Superior temporal gyrus (tissue), 1 donor: ENCODE measurements around the gene NLGN4Y.
"Not testable (repeated sequence)": the region's sequence is repeated elsewhere in the genome, so short reads cannot be mapped to it uniquely, and the experiment has no call there.

Experiments used
- DNase-seq: peaks from one replicate; pipeline ENCODE4 v3.0.0-alpha.2; 2016; ENCODE audit errors: extremely low spot score

Gene NLGN4Y

DNA sequence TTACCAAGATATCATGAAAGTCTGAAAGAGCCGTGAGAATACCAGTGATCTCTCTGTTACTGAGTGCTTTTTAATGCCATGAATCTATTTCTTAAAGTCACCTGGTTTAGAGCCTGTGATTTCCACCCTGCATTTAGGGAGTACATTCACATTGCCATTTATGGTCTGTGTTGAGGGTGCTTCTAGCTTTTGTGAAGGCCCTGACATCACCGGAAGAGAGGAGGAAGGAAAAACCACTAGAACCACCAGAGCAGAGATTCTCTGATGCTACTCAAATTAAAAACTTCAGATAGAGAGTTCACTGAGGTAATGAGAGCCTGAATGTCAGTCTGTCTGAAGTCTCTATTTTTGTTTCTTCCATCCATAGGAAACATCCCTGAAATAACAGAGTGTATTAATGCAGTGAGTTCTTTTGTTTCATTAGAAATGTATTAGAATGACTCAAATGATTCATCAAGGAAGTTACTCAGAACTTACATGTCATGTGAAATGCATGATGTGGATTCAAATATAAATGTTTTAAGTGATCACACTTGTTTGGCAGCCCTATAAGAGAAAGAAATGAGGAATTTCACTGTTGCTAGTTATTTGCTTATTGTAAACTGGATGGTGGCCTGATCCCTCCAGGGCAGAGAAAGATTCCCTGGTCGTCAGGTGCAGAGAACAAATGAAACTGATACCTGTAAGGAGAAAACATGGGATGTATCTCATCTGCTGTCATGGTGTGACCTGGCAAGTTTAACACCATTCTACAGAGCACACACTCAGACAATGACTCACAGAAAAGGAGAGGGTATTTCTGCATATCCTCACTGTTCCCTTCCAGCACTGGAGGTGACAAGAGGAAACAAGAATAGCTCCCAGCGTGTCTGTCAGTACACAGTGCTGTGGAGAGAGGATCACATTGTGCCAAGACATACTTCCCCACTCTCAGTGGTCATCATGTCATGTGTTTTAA, 310.1 kb downstream of the NLGN4Y start:
- peak; percentile 38 for DNase-seq

DNA sequence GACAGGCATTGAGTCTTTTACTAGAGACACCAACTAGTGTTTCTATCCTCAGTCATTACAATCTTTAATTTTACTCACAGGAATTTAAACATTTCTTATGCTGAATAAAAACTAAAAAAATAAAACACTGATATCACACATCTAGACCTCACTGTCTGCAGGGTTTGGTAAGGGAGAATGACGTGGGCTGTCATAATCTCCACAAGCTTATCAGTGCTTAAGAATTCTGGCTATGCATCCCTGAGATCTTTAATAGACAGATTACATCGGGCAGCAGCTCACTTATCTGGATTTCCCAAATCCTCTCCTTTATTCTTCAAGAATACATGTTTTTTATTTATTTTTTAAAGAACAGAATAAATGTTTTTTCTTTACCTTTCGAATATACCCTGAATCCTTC, 313.1 kb downstream of the NLGN4Y start:
- no peak for DNase-seq

DNA sequence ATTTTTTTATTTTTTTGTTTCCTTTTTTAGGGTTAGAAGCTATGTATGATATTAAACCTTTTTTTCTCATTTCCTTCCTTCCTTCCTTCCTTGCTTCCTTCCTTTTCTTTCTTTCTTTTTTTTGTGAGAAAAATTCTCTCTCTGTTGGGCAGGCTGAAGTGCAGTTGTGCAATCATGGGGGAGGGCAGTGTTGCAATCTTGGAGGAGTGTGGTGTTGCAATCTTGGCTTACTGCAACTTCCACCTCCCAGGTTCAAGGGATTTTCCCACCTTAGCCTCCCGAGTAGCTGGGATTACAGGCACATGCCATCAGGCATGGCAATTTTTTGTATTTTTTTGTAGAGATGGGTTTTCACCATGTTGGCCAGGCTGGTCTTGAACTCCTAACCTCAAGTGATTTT, 326.4 kb downstream of the NLGN4Y start:
- no peak for DNase-seq

DNA sequence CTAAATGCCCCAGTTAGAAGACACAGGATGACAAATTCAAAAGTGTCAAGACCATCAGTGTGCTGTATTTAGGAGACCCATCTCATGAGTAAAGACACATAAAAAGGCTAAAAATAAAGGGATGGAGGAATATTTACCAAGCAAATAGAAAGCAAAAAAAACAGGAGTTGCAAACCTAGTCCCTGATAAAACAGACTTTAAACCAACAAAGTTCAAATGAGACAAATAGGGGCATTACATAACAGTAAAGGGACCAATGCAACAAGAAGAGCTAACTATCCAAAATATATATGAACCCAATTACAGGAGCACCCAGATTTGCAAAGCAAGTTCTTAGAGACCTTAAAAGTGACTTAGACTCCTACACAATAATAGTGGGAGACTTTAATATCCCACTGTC, 336.1 kb downstream of the NLGN4Y start:
- no peak for DNase-seq

DNA sequence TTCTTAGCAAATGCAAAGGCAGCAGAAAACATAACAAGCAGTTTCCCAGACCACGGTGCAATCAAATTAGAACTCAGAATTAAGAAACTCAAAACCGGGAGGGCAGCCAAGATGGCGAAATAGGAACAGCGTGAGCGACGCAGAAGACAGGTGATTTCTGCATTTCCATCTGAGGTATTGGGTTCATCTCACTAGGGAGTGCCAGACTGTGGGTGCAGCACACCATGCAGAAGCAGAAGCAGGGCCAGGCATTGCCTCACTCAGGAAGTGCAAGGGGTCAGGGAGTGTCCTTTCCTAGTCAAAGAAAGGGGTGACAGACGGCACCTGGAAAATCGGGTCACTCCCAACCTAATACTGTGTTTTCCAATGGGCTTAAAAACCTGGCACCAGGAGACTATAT, 336.7 kb downstream of the NLGN4Y start:
- DNase-seq = not testable (repeated sequence)

DNA sequence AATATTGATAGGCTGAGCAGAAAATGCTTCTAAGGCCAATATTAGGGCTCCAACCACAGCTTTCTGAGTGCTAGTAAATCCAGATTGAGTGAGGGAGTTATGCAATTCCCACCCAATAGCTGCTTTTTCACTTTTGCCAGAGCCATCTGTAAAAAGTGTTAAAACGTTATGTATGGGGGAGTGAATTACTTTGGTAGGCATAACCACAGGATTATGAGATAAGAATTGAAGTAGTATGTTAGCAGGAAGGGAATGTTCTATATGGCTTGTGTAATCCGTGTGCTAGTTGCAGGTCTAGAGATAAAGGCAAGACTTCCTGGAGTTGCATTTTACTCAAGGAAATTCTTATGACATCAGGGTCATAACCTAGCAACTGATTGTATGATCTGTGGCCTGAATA, 347.6 kb downstream of the NLGN4Y start:
- DNase-seq = peak; percentile 23
